Cardiac septum (tissue), 1 donor: Measurements from ENCODE around the gene PGF. TPM values are rescaled to one million over a fixed set of nuclear protein-coding genes. Genes with fewer than 3 reads are reported as not detected.
"Not testable (repeated sequence)": the region's sequence is repeated elsewhere in the genome, so short reads cannot be mapped to it uniquely, and the experiment has no call there.

ENCODE experiments used
- DNase-seq: peaks from one replicate; pipeline ENCODE4 v3.0.0-alpha.2; 2020; ENCODE audit warnings: low spot score
- intact Hi-C: fragments of 100-400 bp; cut with DNase I; formaldehyde crosslinking; loops from one replicate; pipeline ENCODE4 v1.14.0; 2022
- long read RNA-seq: library from polyadenylated mRNA; unstranded; transcript quantifications from one replicate; pipeline ENCODE4 v2.0.0, GENCODE V29; 2021
- total RNA-seq: library from RNA; stranded (reverse); fragmentation: NEBNext Ultra II Directional; extraction: Animal tissue kit (Norgen Biotek cat#: 25700); gene quantifications from one replicate; pipeline ENCODE4 v1.2.1, GENCODE V29; 2021
- donor health status: DM: no; HTN: no; CAD: no.

PGF gene
- 9.4 TPM for total RNA-seq
- long read RNA-seq, transcript PGF-203 (6 exons, 1,699 nt) = major isoform, 11 of 23 reads
- long read RNA-seq, transcript PGF-206 (7 exons, 1,927 nt) = minor isoform, 8 of 23 reads
- long read RNA-seq, partial matches to known transcripts = 1 of 23 reads
- long read RNA-seq, other reads (novel, unspliced or antisense) = 3 of 23 reads

- peak; percentile 90 for DNase-seq
- intact Hi-C loops = loop anchor here (10.0 kb wide), 1 partner anchor 49 kb away; the partner anchor contains the start of gene EIF2B2
Measured at GRCh38 chr14:74955229-74956026, at the start of gene PGF. PGF (minus strand) TSS chr14:74955597; CDS start chr14:74955242, 355 bp downstream.

DNA sequence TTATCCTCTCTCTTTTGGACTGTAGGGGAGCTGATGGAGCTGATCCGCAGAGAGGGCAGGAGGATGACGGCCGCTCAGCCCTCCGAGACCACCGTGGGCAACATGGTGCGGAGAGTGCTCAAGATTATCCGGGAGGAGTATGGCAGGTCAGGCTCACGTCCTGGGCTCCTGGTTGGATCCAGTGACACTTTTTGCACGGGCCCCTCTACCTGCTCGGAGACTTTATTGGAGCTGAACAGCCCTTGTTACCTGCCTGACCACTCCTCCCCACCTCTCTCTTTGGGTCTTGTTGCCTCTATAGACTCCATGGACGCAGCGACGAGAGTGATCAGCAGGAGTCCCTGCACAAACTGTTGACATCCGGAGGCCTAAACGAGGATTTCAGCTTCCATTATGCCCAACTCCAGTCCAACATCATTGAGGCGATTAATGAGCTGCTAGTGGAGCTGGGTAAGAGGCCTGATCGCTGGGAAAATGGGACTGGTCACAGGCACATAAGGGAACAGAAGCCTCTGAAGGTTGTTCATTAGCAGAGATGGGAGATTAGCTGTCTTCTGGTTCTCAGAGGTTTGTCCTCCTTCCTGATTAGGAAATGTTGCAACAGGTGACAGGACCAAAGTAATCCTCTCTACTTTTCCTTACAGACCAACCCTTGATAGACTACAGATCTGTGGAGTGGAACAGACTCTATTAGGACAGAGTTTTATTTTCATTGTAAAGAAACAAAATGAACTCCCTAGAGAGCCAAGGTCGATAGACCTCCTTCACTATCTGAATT is 48.0 kb upstream of the PGF start:
- no peak for DNase-seq
- intact Hi-C loops = loop anchor here (5.0 to 10.0 kb wide), 2 partner anchors 49 to 64 kb away; partner anchors contain the start of genes PGF and ZC2HC1C

GRCh38 chr14:75002392-75003249 is 47.2 kb upstream of the PGF start, which contains the start of gene EIF2B2:
EIF2B2 (plus strand) TSS chr14:75002921; CDS start chr14:75002991, 70 bp downstream.
- peak; percentile 97 for DNase-seq
- intact Hi-C loops = loop anchor here (5.0 to 10.0 kb wide), 2 partner anchors 48 to 65 kb away; partner anchors contain the start of genes PGF and ZC2HC1C

- intact Hi-C loops = loop anchor here (5.0 to 10.0 kb wide), 2 partner anchors 47 to 65 kb away; partner anchors contain the start of genes PGF and ZC2HC1C
- no peak for DNase-seq
Measured at GRCh38 chr14:75001899-75002298, 46.5 kb upstream of the PGF start.

- DNase-seq = no peak
- intact Hi-C loops = loop anchor here (5.0 to 10.0 kb wide), 2 partner anchors 46 to 66 kb away; partner anchors contain the start of genes PGF and ZC2HC1C
Measured at GRCh38 chr14:75001261-75001660, 45.9 kb upstream of the PGF start.

DNA sequence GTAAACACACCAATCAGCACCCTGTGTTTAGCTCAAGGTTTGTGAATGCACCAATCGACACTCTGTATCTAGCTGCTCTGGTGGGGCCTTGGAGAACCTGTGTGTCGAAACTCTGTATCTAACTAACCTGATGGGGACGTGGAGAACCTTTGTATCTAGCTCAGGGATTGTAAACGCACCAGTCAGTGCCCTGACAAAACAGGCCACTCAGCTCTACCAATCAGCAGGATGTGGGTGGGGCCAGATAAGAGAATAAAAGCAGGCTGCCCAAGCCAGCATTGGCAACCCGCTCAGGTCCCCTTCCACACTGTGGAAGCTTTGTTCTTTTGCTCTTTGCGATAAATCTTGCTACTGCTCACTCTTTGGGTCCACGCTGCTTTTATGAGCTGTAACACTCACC is 40.4 kb upstream of the PGF start:
- intact Hi-C loops, DNase-seq: not testable (repeated sequence)

DNA sequence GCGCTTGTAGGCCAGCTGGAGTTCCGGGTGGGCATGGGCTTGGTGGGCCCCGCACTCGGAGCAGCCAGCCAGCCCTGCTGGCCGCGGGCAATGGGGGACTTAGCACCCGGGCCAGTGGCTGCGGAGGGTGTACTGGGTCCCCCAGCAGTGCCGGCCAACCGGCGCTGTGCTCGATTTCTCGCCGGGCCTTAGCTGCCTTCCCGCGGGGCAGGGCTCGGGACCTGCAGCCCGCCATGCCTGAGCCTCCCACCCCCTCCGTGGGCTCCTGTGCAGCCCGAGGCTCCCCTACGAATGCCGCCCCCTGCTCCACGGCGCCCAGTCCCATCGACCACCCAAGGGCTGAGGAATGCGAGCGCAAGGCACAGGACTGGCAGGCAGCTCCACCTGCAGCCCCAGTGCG is 38.8 kb upstream of the PGF start:
- DNase-seq, intact Hi-C loops: not testable (repeated sequence)

DNA sequence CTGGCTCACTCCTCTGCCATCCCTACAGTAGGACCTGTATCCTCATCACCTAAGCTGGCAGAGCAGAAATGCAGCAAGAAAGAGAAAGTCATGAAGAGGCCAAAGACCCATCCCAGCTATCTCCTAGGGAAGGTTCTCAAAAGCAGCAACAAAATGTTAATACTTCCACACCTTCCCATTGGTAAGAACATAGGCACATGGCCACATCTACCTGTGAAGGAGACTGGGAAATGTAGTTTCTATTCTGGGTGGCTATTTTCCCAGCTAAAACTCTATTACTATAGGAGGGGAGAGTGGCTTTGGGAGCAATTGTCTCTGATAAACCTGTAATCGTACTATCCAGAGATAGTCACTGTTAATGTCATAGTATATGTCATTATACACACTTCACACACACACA is 33.6 kb upstream of the PGF start:
- no peak for DNase-seq
- intact Hi-C loops = no loop called here

DNA sequence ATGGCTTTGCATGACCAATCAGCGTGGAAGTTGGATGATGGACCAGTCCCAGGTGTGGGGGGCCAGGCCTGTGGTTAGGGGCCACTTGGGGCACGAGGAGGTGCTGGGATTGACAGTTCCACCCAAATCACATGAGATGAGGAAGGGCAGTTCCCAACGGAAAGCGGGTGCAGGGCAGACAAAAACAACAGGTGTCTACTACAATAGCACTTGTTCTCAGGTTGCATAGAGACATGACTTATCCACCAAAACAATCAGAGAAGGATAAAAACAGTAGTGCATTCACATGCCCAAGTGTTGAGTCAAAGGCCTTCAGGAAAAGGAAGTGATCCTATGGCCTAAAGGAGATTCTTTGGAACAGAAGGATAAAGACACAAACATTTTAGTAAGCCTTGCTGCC is 32.7 kb upstream of the PGF start:
- DNase-seq = no peak
- intact Hi-C loops = no loop called here

DNA sequence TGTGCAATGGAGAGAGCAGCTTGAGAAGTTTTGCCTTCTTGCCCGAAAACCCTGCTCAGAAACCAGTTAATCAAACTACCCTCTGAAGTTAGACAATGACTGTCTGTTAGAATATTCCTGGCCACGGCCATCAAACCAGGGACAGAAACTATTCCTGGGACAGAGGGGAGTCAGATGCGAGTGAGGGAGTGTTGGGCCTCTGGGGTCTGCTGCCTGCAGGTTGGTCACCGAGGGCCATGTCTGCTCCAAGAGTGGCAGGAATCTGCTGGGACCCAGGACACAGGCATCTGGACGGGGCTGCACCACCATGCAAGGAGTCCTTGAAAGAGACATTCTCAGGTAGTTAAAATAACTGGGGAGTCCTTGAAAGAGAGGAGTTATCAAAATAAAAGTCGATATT is 30.4 kb upstream of the PGF start:
- no peak for DNase-seq
- intact Hi-C loops = no loop called here

DNA sequence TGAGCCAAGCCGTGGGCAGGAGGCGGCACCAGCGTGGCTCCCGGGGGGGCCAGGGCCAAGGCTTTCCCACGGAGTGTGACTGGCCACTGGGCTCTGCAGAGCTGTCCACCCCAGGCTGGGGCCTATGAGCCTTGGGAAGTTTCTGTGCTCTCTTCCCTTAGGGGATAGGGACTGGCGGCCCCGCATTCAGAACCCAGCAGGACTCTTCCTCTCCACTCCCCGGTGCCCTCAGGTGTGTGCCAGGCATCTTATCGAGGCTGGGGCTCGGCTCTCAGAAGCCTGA is 29.6 kb upstream of the PGF start:
- peak; percentile 76 for DNase-seq
- intact Hi-C loops = no loop called here

DNA sequence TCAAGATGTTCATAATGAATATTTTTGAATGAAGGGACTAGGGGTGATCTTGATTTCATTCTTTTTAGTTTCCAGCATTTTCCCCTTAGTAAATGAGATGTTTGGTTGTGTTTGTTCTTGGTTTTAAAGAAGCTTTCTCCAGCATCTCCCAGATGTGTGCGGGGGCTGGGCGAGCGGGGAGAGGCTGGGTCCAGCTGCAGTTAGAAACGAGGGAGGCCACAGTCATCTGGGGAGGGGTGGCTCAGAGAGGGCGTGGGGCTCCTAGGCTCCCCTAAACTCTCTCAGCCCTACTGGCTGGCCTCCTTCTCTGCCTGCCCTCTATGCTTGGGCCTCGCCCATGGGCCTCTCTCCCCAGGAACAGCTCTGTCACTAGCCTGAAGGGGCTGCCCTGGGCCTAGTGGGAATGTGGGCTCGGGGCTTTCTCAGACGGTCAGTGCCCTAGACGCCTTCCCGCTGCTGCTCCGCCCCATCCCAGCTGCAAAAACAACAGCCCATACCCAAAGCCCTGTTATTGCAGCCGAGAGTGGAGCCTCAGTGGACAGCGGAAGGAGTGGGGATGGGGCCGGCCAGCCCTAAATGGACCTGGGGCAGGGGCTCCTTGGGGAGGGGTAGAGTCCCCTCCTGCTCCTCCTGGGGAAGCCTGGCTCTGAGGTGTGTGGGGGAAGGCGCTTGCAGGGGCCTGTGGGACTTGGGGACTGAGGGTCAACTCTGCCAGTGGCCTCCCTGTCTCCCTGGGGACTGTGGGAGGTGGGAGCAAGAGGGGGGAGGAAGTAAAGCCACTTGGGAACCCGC is 29.0 kb upstream of the PGF start:
- intact Hi-C loops = no loop called here

DNA sequence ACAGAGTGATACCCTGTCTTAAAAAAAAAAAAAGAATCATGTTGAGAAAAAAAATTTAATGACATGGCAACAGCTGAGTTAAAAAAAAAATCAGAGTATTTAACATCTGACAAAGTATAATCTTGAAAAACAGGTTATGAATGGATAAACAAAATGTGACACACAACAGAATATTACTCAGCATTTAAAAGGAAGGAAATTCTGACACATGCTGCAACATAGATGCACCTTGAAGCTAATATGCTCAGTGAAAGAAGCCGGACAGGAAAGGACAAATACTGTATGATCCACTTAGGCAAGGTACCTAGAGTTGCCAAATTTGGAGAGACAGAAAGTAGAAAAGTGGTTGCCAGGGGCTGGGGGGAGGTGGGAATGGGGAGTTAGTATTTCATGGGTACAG is 27.9 kb upstream of the PGF start:
- no peak for DNase-seq
- intact Hi-C loops = no loop called here

More for the DNA sequence above, 29.0 kb upstream of the PGF start:
- no peak for DNase-seq

GRCh38 chr14:74982661-74983060 is 27.3 kb upstream of the PGF start:
- no peak for DNase-seq
- intact Hi-C loops = no loop called here

DNA sequence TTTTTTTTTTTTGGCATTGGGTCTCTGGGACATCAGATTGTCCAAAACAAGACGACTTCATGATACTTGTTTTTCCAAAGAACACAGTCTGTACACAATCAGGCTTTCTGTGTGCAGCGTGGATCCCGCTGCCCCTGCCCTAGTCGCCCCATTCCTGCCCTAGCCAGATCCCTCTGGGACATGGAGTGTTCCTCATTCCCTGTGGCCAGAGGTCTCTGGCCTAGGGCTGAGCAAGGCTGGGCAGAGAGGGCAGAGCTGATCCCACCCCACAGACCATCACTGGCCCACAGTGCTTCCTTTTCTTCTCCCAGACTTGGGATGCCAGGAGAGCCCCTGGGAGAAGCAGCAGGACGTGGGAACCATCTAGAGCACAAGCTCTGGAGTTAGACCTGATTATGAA is 26.4 kb upstream of the PGF start:
- intact Hi-C loops = no loop called here
- DNase-seq = no peak

- intact Hi-C loops = no loop called here
- no peak for DNase-seq
Measured at GRCh38 chr14:74981462-74981782, 26.0 kb upstream of the PGF start.

DNA sequence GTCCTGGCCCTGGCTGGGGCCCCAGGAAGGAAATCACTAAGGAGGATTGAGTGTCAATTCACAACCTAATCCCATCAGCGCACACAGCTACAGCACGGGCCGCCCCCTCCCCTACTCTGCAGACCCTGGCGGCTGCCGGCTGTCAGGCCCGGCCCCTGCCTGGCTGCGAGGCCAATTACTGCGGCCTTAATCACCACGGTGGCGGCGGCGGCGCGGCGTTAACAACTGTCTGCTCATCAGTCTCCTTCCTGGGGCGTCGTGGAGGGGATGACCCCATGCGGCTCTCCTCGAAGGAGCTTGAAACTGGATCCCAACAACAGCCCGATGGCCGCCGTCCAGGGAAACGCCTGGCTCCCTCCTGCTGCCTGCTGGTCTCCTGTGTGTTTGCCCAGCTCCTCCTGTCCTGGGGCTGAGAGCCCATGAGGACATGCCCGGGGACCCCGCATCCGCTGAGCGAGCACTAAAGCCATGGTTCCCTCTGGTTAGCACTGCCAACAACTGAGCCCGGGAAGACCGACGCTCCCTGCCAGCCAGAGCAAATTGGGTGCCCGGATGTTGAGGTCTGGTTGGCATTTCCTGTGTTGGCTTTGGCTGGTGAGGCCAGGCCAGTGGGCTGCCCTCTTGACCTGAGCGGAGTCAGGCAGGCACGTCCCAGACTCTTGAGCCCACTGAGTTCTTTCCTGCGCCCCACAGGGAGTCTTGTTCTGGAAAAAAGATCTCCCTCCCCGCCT is 25.5 kb upstream of the PGF start:
- intact Hi-C loops = no loop called here
- DNase-seq = no peak

DNA sequence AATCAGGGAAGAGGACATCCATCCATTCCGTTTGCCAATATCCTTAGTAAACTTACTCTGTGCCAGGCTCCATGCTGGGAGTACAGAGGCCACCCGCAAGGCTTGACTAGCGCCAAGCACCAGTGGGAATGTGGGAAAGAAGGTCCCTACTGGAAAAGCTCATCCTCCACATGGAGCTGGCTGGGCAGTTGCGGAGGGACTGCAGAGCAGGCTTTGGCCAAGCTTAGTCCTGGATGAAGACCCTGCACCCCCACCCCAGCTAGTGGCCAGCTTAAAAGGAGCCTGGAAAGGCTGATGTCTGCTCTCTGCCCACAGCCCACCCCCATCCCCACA is 25.0 kb upstream of the PGF start:
- DNase-seq = no peak
- intact Hi-C loops = no loop called here
